Suprapubic skin (tissue), 4 donors: ENCODE measurements around the gene MCM3.

Experiments
- CTCF ChIP-seq, 2 donors: fragments of 200-600 bp in 1 of 2; fragments of 450-650 bp in 1 of 2; sonication (generic) in 1 of 2; IDR thresholded peaks; one replicate each; pipeline ENCODE4 v1.5.1; 2016 to 2019; ENCODE audit warnings: antibody characterized with exemption in 2 of 2, mild to moderate bottlenecking in 1 of 2, moderate library complexity in 1 of 2
- POLR2A ChIP-seq, 2 donors: fragments of 450-650 bp; IDR thresholded peaks; one replicate each; pipeline ENCODE4 v1.6.1; 2017; ENCODE audit warnings: antibody characterized with exemption in 2 of 2, mild to moderate bottlenecking in 2 of 2, moderate library complexity in 2 of 2
- POLR2AphosphoS5 ChIP-seq, 3 donors: sonication (generic); formaldehyde crosslinking; IDR thresholded peaks; one replicate each; pipeline ENCODE4 v1.6.1; 2017; ENCODE audit warnings: antibody characterized with exemption in 3 of 3

- TF ChIP-seq CTCF (IDR thresholded peaks at IDR 0.05) (no peak), POLR2A (IDR thresholded peaks at IDR 0.05) (no peak), POLR2AphosphoS5 (IDR thresholded peaks at IDR 0.05) (no peak)
Observed at GRCh38 chr6:52324189-52324588, 39.6 kb upstream of the MCM3 start.
